Activated T-helper 1 cell treated with anti-CD3 and anti-CD28 coated beads, Interleukin-2, amount 50 U/mL, for 16 hours (primary cell): ENCODE data around the gene EYA3.
A peak's percentile ranks its signal among the peaks of the same experiment; 100 is the strongest.

Experiments
- DNase-seq, 2 donors: peaks; one replicate each; pipeline ENCODE4 v3.0.0-alpha.2; 2020; ENCODE audit warnings: low read depth in 1 of 2, low spot score in 1 of 2

The EYA3 gene

GRCh38 chr1:27970401-27970800 is 118.0 kb downstream of the EYA3 start:
- DNase-seq, result no peak

GRCh38 chr1:27968692-27969091 is 119.7 kb downstream of the EYA3 start:
- DNase-seq, result no peak

- no peak for DNase-seq
Observed at GRCh38 chr1:27967884-27968466, 120.4 kb downstream of the EYA3 start.

GRCh38 chr1:27967106-27967883 is 121.1 kb downstream of the EYA3 start:
- no peak for DNase-seq

- DNase-seq, result no peak
Observed at GRCh38 chr1:27966402-27967105, 121.9 kb downstream of the EYA3 start.

GRCh38 chr1:27963393-27963792 is 125.0 kb downstream of the EYA3 start:
- DNase-seq, result no peak

GRCh38 chr1:27961646-27962221 is 126.7 kb downstream of the EYA3 start:
- no peak for DNase-seq

GRCh38 chr1:27960762-27961645 is 127.4 kb downstream of the EYA3 start:
- DNase-seq, result no peak

- DNase-seq, result peak; percentile 70 to 78
Observed at GRCh38 chr1:27959792-27960603, 128.4 kb downstream of the EYA3 start, which contains the start of gene XKR8. Gene XKR8, plus strand, starts transcription at chr1:27959973. Its CDS starts 97 bp downstream, at chr1:27960070.

- DNase-seq, result no peak
Observed at GRCh38 chr1:27958513-27958912, 129.9 kb downstream of the EYA3 start.

- DNase-seq, result no peak
Observed at GRCh38 chr1:27957655-27958054, 130.8 kb downstream of the EYA3 start.

- no peak for DNase-seq
Observed at GRCh38 chr1:27956761-27957160, 131.6 kb downstream of the EYA3 start.

GRCh38 chr1:27955076-27955475 is 133.3 kb downstream of the EYA3 start:
- DNase-seq, result no peak

- DNase-seq, result no peak
Observed at GRCh38 chr1:27954186-27954585, 134.2 kb downstream of the EYA3 start.

- no peak for DNase-seq
Observed at GRCh38 chr1:27952147-27952546, 136.3 kb downstream of the EYA3 start.

- no peak for DNase-seq
Observed at GRCh38 chr1:27951396-27951795, 137.0 kb downstream of the EYA3 start.

- no peak for DNase-seq
Observed at GRCh38 chr1:27949027-27949426, 139.4 kb downstream of the EYA3 start.

GRCh38 chr1:27945020-27945419 is 143.4 kb downstream of the EYA3 start:
- no peak for DNase-seq

- DNase-seq, result no peak
Observed at GRCh38 chr1:27941671-27942540, 146.5 kb downstream of the EYA3 start.
